HCT116 (cell line): ENCODE results near the gene BABAM2. TPM values are rescaled to one million over a fixed set of nuclear protein-coding genes. Genes with fewer than 3 reads are reported as not detected.

Experiments used
- ATAC-seq: fragments of 200-7000 bp; cut with Tn5 transposase; 2 replicates; pipeline ENCODE4 v1.9.1; 2020; ENCODE audit warnings: mild to moderate bottlenecking, moderate library complexity
- BruUV-seq: library from RNA; stranded (reverse); fragments of 400-500 nt; replicated peaks from 2 replicates; lab custom pipeline; 2021; lab: Mats Ljungman, UMichigan
- CTCF ChIA-PET: fragments of 300-600 bp; sonication (Branson Sonifier 250); formaldehyde crosslinking; loops from one replicate; lab custom pipeline; 2021; ENCODE audit warnings: antibody characterized with exemption; lab: Charles Lee
- POLR2A ChIA-PET: fragments of 300-600, 350-600 bp; sonication (Branson Sonifier 250); formaldehyde crosslinking; loops from one replicate; lab custom pipeline; 2021; ENCODE audit warnings: antibody characterized with exemption; lab: Charles Lee
- RAD21 ChIA-PET, 2 experiments: fragments of 300-600 bp; sonication (Branson Sonifier 250); formaldehyde crosslinking; loops; one replicate each; lab custom pipeline; 2023; ENCODE audit warnings: low total read pairs in 2 of 2; ENCODE audit not compliant: uncharacterized antibody in 2 of 2, unreplicated experiment in 2 of 2, low non-redundant PET in 1 of 2; lab: Charles Lee
- DNase-seq: peaks from one replicate; pipeline ENCODE4 v3.0.0-alpha.2; 2010; ENCODE audit warnings: low read depth, low spot score
- H2AFZ ChIP-seq: fragments of 200-600 bp; shearing (Covaris generic), sonication (generic); 2 replicates; pipeline ENCODE4 v1.6.1; 2017; ENCODE audit warnings: low read depth, mixed run types, mixed read lengths, antibody characterized with exemption, low read length; ENCODE audit not compliant: poor library complexity, severe bottlenecking
- H3K27ac ChIP-seq: 2 replicates; pipeline ENCODE4 v1.5.1; 2012; ENCODE audit warnings: low read depth, low read length
- H3K27me3 ChIP-seq: fragments of 200-600 bp; sonication (generic); 2 replicates; pipeline ENCODE4 v1.6.1; 2016; ENCODE audit warnings: mixed run types, low read length, mixed read lengths; ENCODE audit not compliant: insufficient read depth
- H3K36me3 ChIP-seq, 2 experiments: fragments of 200-500 bp in 1 of 2; fragments of 200-600 bp in 1 of 2; sonication (Bioruptor generic) in 1 of 2; sonication (generic) in 1 of 2; 2 replicates each; pipeline versions ENCODE4 v1.5.1 to v1.6.1; 2014 to 2016; ENCODE audit warnings: low read length in 2 of 2, inconsistent platforms in 1 of 2, mixed read lengths in 1 of 2, mixed run types in 1 of 2; ENCODE audit not compliant: insufficient read depth in 2 of 2, control insufficient read depth in 1 of 2
- H3K4me1 ChIP-seq, 2 experiments: fragments of 200-600 bp in 1 of 2; sonication (generic) in 1 of 2; 2 replicates each; pipeline versions ENCODE4 v1.5.1 to v1.6.1; 2012 to 2017; ENCODE audit warnings: low read length in 2 of 2, inconsistent platforms in 1 of 2, mild to moderate bottlenecking in 1 of 2, mixed read lengths in 1 of 2, mixed run types in 1 of 2, moderate library complexity in 1 of 2; ENCODE audit not compliant: insufficient read depth in 2 of 2, control insufficient read depth in 1 of 2
- H3K4me2 ChIP-seq: fragments of 200-600 bp; sonication (generic); 2 replicates; pipeline ENCODE4 v1.6.1; 2017; ENCODE audit warnings: mixed run types, low read length, mixed read lengths
- H3K4me3 ChIP-seq, 2 experiments: fragments of 200-600 bp in 1 of 2; sonication (generic) in 1 of 2; replicated peaks in 1 of 2; 2 replicates each; pipeline ENCODE4 v1.5.1; 2011 to 2016; ENCODE audit warnings: low read length in 2 of 2, control low read depth in 1 of 2, low read depth in 1 of 2, mild to moderate bottlenecking in 1 of 2, mixed read lengths in 1 of 2, mixed run types in 1 of 2
- H3K79me2 ChIP-seq: fragments of 200-600 bp; sonication (generic); 2 replicates; pipeline ENCODE4 v1.6.1; 2017; ENCODE audit warnings: mild to moderate bottlenecking, mixed run types, low read length, moderate library complexity, mixed read lengths; ENCODE audit not compliant: insufficient read depth
- H3K9ac ChIP-seq: fragments of 200-600 bp; sonication (generic); 2 replicates; pipeline ENCODE4 v1.6.1; 2016; ENCODE audit warnings: low read length, mixed read lengths
- H3K9me2 ChIP-seq: fragments of 200-600 bp; sonication (generic), shearing (Covaris generic); 2 replicates; pipeline ENCODE4 v1.6.1; 2017; ENCODE audit warnings: mixed run types, mild to moderate bottlenecking, moderate library complexity; ENCODE audit not compliant: insufficient read depth
- H3K9me3 ChIP-seq, 2 experiments: fragments of 200-500 bp in 1 of 2; fragments of 200-600 bp in 1 of 2; sonication (Bioruptor generic) in 1 of 2; sonication (generic) in 1 of 2; 2 replicates each; pipeline ENCODE4 v1.6.1; 2014 to 2017; ENCODE audit warnings: low read length in 2 of 2, mixed read lengths in 2 of 2, inconsistent platforms in 1 of 2, low read depth in 1 of 2, mild to moderate bottlenecking in 1 of 2, mixed run types in 1 of 2, moderate library complexity in 1 of 2; ENCODE audit not compliant: control insufficient read depth in 1 of 2, insufficient read depth in 1 of 2
- H4K20me1 ChIP-seq: fragments of 200-600 bp; sonication (generic), shearing (Covaris generic); 2 replicates; pipeline ENCODE4 v1.6.1; 2017; ENCODE audit warnings: mixed run types, mild to moderate bottlenecking, moderate library complexity; ENCODE audit not compliant: insufficient read depth
- ELF1 ChIP-seq: IDR thresholded peaks from 2 replicates; pipeline ENCODE4 v1.6.1; 2012; ENCODE audit warnings: low read depth, borderline replicate concordance
- EZH2phosphoT487 ChIP-seq: fragments of 200-600 bp; IDR thresholded peaks from 2 replicates; pipeline ENCODE4 v1.6.1; 2018; ENCODE audit warnings: antibody characterized with exemption, borderline replicate concordance
- POLR2A ChIP-seq: IDR thresholded peaks from 2 replicates; pipeline ENCODE4 v1.7.0; 2011; ENCODE audit warnings: borderline replicate concordance; ENCODE audit not compliant: insufficient read depth, insufficient read length; ENCODE audit errors: extremely low read depth
- RAD21 ChIP-seq: IDR thresholded peaks from 2 replicates; pipeline ENCODE4 v1.6.1; 2012; ENCODE audit warnings: low read depth, mild to moderate bottlenecking
- SIN3A ChIP-seq: IDR thresholded peaks from 2 replicates; pipeline ENCODE4 v1.6.1; 2012; ENCODE audit warnings: low read depth
- YY1 ChIP-seq: IDR thresholded peaks from 2 replicates; pipeline ENCODE4 v1.6.1; 2011; ENCODE audit warnings: low read length, low read depth, moderate library complexity, mild to moderate bottlenecking; ENCODE audit not compliant: insufficient replicate concordance; ENCODE audit errors: extremely low read depth
- intact Hi-C: fragments of 100-400 bp; cut with micrococcal nuclease; formaldehyde crosslinking; loops from 2 replicates; pipeline ENCODE4 v1.10.0; 2022
- total RNA-seq: library from RNA; stranded (reverse); gene quantifications from one replicate; pipeline ENCODE4 v1.2.1, GENCODE V29; 2021; ENCODE audit not compliant: unreplicated experiment
- TF ChIP-seq, protein P1 (sequence below), 3 experiments: fragments of 200-600 bp in 1 of 3; sonication (generic) in 1 of 3; IDR thresholded peaks in 2 of 3; conservative IDR thresholded peaks in 1 of 3; 2 replicates each; pipeline ENCODE4 v1.5.1; 2012 to 2017; ENCODE audit warnings: low read depth in 2 of 3, low read length in 2 of 3, antibody characterized with exemption in 1 of 3, borderline replicate concordance in 1 of 3, control low read depth in 1 of 3, mild to moderate bottlenecking in 1 of 3, mixed read lengths in 1 of 3, mixed run types in 1 of 3, moderate library complexity in 1 of 3; ENCODE audit not compliant: insufficient read depth in 1 of 3
- TF ChIP-seq, protein P2 (sequence below): IDR thresholded peaks from 2 replicates; pipeline ENCODE4 v1.6.1; 2012; ENCODE audit warnings: low read depth

The BABAM2 gene
- total RNA-seq, 1 experiment from 2014 or later = 23.8 TPM

DNA sequence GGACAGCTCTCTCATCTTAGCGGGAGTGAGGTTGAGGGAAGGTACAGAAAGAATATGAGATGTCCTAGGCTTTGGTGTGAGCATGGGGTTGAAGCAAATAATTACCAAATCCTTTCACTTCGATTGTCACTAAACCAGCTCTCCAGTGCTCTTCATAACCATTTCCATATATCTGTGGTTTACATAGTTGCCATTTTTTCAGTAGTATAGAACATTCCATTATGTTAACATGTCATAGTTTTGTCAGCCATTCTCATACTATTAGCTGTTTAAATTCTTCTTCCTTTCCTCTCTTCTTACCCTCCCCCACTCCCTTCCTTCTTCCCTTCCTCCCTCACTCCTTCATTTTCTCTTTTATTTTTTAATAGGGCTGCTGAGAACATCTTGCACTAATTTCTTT lies 205.9 kb downstream of the BABAM2 start (continued):
- TF ChIP-seq, protein P1, sequence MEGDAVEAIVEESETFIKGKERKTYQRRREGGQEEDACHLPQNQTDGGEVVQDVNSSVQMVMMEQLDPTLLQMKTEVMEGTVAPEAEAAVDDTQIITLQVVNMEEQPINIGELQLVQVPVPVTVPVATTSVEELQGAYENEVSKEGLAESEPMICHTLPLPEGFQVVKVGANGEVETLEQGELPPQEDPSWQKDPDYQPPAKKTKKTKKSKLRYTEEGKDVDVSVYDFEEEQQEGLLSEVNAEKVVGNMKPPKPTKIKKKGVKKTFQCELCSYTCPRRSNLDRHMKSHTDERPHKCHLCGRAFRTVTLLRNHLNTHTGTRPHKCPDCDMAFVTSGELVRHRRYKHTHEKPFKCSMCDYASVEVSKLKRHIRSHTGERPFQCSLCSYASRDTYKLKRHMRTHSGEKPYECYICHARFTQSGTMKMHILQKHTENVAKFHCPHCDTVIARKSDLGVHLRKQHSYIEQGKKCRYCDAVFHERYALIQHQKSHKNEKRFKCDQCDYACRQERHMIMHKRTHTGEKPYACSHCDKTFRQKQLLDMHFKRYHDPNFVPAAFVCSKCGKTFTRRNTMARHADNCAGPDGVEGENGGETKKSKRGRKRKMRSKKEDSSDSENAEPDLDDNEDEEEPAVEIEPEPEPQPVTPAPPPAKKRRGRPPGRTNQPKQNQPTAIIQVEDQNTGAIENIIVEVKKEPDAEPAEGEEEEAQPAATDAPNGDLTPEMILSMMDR (IDR thresholded peaks at IDR 0.05 in 2 of 3, conservative IDR thresholded peaks at IDR 0.05 in 1 of 3; ENCODE audit: borderline replicate concordance in 1 of 3, insufficient read depth in 1 of 3, low read depth in 2 of 3, low read length in 2 of 3) = no peak

DNA sequence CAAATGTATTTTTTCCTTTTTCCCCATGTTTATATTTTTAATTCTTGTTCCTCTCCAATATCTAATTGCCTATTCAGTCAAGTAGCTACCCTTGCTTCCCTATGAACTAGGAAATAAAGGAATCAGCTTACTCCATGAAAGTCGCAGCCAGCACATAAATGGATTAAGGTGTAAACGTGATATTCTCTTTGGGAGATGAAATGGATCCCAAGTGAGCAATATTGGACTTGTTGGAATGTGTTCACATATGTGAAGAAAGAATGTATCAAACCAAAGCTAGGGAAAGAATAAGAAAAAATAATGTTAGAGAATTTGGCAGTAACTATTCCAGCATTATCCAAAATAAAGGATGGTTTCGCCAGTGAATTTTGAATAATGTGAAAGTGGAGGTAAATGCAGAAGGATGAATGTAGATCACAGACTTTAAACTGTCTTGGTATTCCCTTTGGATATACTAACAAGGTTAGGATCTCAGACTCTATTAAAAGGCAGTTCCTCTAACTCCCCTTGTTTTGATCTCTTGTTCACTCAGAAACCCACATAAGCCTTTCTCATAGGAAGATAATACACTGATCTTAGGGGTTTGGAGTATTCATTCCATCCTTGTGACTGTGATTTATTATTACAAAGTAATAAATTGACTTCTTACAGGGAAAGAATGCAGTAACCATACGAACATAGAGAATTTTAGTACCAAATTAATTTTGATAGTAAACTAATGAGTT lies 208.1 kb downstream of the BABAM2 start:
- no peak overlapping the region for H2AFZ ChIP-seq
- POLR2A ChIA-PET = no interaction called here
- intact Hi-C loops = no loop called here

More for the DNA sequence above, 208.1 kb downstream of the BABAM2 start:
- no peaks in the 10 kb centered on the region for H3K4me1 ChIP-seq
- no peak overlapping the region for H3K4me3 ChIP-seq
- H3K27ac ChIP-seq = no peak overlapping the region
- ATAC-seq (no peak), DNase-seq (no peak)
- H3K79me2 ChIP-seq = no peaks in the 10 kb centered on the region
- BruUV-seq = no TSS peak
- H3K36me3 ChIP-seq = no peaks in the 10 kb centered on the region
- H3K9ac ChIP-seq = no peak overlapping the region
- no peaks in the 10 kb centered on the region for H3K9me3 ChIP-seq
- CTCF ChIA-PET = no interaction called here
- H3K27me3 ChIP-seq = no peaks in the 10 kb centered on the region
- no peaks in the 10 kb centered on the region for H4K20me1 ChIP-seq
- no peaks in the 10 kb centered on the region; the same call in 1 of the 2 replicates for H3K9me2 ChIP-seq
- H3K4me2 ChIP-seq = no peak overlapping the region
- RAD21 ChIA-PET = no interaction called here
- TF ChIP-seq ELF1 = no peak
- no peak for TF ChIP-seq SIN3A
- TF ChIP-seq EZH2phosphoT487 = no peak
- TF ChIP-seq RAD21 = no peak
- TF ChIP-seq POLR2A = no peak
- no peak for TF ChIP-seq YY1
- TF ChIP-seq, protein P1 (IDR thresholded peaks at IDR 0.05 in 2 of 3, conservative IDR thresholded peaks at IDR 0.05 in 1 of 3; ENCODE audit: borderline replicate concordance in 1 of 3, insufficient read depth in 1 of 3, low read depth in 2 of 3, low read length in 2 of 3) = no peak
- TF ChIP-seq, protein P2, sequence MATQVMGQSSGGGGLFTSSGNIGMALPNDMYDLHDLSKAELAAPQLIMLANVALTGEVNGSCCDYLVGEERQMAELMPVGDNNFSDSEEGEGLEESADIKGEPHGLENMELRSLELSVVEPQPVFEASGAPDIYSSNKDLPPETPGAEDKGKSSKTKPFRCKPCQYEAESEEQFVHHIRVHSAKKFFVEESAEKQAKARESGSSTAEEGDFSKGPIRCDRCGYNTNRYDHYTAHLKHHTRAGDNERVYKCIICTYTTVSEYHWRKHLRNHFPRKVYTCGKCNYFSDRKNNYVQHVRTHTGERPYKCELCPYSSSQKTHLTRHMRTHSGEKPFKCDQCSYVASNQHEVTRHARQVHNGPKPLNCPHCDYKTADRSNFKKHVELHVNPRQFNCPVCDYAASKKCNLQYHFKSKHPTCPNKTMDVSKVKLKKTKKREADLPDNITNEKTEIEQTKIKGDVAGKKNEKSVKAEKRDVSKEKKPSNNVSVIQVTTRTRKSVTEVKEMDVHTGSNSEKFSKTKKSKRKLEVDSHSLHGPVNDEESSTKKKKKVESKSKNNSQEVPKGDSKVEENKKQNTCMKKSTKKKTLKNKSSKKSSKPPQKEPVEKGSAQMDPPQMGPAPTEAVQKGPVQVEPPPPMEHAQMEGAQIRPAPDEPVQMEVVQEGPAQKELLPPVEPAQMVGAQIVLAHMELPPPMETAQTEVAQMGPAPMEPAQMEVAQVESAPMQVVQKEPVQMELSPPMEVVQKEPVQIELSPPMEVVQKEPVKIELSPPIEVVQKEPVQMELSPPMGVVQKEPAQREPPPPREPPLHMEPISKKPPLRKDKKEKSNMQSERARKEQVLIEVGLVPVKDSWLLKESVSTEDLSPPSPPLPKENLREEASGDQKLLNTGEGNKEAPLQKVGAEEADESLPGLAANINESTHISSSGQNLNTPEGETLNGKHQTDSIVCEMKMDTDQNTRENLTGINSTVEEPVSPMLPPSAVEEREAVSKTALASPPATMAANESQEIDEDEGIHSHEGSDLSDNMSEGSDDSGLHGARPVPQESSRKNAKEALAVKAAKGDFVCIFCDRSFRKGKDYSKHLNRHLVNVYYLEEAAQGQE = no peak
